DOHH2 (cell line): Measurements from ENCODE around the gene FGA.

Experiments
- CTCF ChIP-seq: fragments of 200-600 bp; sonication (generic); IDR thresholded peaks from one replicate; pipeline ENCODE4 v1.5.1; 2014; ENCODE audit warnings: antibody characterized with exemption, mild to moderate bottlenecking, low read depth, low read length; ENCODE audit not compliant: poor library complexity, severe bottlenecking
- EZH2phosphoT487 ChIP-seq: fragments of 200-600 bp; sonication (generic); IDR thresholded peaks from 2 replicates; pipeline ENCODE4 v1.6.1; 2017; ENCODE audit warnings: borderline replicate concordance, mild to moderate bottlenecking, antibody characterized with exemption, low read length, moderate library complexity, mixed read lengths

GRCh38 chr4:154573190-154573870, 17.2 kb downstream of the FGA start:
- no peak for TF ChIP-seq EZH2phosphoT487
- TF ChIP-seq CTCF, result no peak
